Left hindlimb (tissue), 1 donor: Measurements from ENCODE around the gene THAP4.

Experiments
- DNase-seq: peaks from one replicate; pipeline ENCODE4 v3.0.0-alpha.2; 2018

The THAP4 gene

GRCh38 chr2:241637018-241637794, at the start of gene THAP4, which contains the start of gene ATG4B:
Gene THAP4 (minus strand): TSS chr2:241637158. CDS start chr2:241637017, 141 bp downstream.
Gene ATG4B (plus strand): TSS chr2:241637693. CDS start chr2:241637715, 22 bp downstream.
- peak; percentile 90 for DNase-seq

GRCh38 chr2:241686324-241686649, 49.3 kb upstream of the THAP4 start:
- DNase-seq, result no peak

GRCh38 chr2:241680827-241681599, 44.1 kb upstream of the THAP4 start:
- no peak for DNase-seq

GRCh38 chr2:241680044-241680443, 43.1 kb upstream of the THAP4 start:
- no peak for DNase-seq

- DNase-seq, result no peak
Observed at GRCh38 chr2:241678784-241679540, 42.0 kb upstream of the THAP4 start.

GRCh38 chr2:241678307-241678706, 41.3 kb upstream of the THAP4 start:
- no peak for DNase-seq

GRCh38 chr2:241677392-241677791, 40.4 kb upstream of the THAP4 start:
- DNase-seq, result no peak

GRCh38 chr2:241676665-241677064, 39.7 kb upstream of the THAP4 start:
- DNase-seq, result no peak

GRCh38 chr2:241675885-241676284, 38.9 kb upstream of the THAP4 start:
- DNase-seq, result no peak

GRCh38 chr2:241673797-241674725, 37.1 kb upstream of the THAP4 start:
- DNase-seq, result no peak

GRCh38 chr2:241673189-241673663, 36.3 kb upstream of the THAP4 start:
- DNase-seq, result no peak

- DNase-seq, result no peak
Observed at GRCh38 chr2:241672243-241673188, 35.6 kb upstream of the THAP4 start.

GRCh38 chr2:241671457-241672240, 34.7 kb upstream of the THAP4 start:
- DNase-seq, result no peak

GRCh38 chr2:241670333-241671110, 33.6 kb upstream of the THAP4 start:
- no peak for DNase-seq

GRCh38 chr2:241668839-241669238, 31.9 kb upstream of the THAP4 start:
- DNase-seq, result no peak

- no peak for DNase-seq
Observed at GRCh38 chr2:241668354-241668753, 31.4 kb upstream of the THAP4 start.

GRCh38 chr2:241666627-241667400, 29.9 kb upstream of the THAP4 start:
- DNase-seq, result no peak

GRCh38 chr2:241665731-241666440, 28.9 kb upstream of the THAP4 start:
- no peak for DNase-seq
